NCI-H1092 treated with DMSO at 0.1 percent for 48 hours (cell line): ENCODE measurements around the gene PAX8.

Source experiments
- DNase-seq: peaks from one replicate; lab custom pipeline; 2025; lab: John Stamatoyannopoulos, UW

PAX8 gene

DNA sequence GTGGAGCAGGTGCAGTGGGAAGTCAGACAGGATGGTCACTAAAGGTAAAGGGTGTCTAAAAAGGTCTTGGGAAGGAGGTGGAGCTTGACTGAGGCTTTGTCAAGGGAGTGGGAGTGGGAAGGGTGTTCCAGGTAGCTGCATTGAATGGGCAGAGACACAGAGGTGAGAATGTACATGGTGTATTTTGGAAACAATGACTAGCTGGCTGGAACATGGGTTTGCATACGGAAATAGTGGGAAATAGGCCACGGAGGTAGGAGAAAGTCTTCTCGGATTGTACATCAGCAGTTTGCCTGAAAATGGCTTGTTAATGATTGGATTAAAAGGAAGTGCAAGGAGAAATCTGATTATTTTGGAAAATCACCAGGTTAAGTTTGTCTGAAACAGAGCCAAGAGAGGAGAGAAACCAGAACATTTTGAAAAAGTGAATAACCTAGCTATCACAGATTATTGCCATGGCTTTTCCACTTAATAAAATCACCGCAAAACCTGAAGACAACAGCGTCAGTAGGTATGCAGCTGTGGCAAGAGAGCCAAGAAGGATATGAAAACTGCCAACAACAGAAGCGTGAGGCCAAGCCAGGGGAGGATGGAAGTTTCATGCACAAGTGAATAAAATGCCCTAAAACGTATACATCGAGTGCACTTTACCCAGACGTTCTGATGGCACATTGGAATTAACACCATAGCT lies 13.9 kb downstream of the PAX8 start:
- DNase-seq, result no peak

DNA sequence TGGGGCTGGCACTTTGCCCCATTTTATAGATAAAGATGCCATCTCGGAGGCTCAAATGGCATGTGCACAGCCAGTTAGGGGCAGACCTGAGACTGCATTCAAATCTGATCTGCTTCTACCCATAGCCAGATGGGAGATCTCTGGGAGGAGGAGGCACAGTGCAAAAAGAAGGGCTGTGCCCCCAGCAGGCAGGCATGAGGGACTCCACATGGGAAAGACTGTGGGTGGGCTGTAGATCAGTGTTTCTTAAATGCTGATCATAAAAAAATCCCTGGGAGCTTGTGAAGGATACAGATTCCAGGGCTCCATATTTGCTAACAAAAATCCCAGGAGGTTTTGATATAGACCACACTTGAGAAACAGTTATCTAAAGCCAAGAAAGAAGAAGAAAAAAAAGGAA lies 15.2 kb downstream of the PAX8 start:
- DNase-seq, result no peak

DNA sequence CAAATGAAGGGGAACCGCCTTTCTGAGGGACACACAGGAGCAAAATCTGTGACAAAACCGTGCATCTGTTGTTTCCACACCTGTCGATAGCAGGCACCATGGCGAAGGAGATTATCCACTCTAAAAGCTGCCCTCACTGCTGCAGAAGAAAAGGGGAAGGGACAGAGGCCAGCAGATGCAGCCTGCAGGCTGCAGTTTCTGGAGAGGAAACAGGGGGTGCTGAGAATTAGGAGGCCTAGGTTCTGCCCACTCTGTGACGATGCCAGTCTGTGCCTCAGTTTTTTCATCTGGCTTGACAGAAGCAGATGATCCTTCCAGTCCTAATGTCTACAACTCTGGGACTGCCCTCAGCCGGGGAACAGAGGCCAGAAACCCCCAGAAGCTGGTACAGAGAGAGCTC lies 17.7 kb downstream of the PAX8 start:
- no peak for DNase-seq

DNA sequence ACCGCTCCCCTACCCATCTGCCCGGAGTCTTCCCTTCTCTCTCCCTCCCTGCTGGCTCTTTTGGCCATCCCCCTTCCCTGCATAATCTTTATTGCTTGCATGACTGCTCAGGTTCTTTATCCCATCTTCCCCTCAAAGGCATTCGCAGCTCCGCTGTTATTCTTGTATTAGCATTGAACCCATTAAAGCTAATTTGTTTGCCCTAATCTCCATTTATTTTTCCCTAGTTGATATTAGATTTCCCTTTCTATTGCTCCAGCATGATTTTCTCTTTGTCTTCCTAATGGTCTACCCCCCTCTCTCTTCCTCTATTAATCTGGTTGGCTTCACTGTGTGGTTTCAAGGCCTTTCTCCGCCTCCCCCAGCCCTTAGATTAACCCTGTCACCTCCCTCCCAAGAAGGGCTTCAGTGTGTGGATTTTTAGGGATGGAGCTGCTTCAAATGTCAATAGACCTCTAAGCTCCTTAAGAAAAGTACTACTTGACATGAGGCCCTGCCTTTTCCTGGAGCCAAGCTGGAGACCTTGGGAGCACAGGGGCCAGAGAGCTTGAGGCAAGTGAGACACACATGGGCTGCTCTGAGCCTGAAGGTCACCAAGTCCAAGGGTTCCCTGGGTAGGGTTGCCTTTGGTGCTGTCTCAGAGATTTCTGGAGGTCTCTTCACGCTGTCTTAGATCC lies 20.1 kb downstream of the PAX8 start:
- no peak for DNase-seq

DNA sequence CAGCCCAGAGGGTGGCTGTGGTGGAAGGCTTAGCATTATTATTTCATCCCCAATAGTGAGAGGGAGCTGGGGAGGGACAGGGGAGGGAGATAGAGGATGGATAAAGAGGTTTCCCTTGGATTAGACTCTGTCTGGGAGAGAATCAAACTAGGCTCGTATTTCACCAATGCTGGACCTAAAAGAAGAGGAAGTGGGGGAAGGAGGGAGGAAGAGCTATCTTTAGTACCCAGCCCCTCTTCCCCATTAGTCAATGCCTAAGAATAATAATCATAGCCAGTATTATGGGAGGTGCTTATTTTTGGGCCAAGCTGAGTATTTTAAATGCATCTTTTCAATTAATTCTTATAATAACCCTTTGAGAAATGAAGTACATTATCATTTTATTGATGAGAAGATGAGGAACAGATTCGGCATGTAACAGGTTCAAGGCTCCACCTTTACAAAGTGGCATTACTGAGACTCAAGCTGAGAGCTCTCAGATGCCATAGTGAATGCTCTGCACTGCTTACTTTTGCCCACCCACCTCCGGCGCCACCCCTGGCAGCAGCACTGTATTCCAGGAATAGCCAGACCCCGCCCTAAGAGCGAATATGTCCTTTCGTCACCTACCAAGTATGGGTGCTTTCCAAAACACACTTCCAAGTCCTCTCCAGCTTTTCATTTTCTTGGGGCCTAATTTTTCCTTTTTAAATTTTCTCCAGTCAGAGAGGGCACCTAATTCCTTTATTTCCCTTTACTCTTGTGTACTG lies 21.0 kb downstream of the PAX8 start:
- no peak for DNase-seq

DNA sequence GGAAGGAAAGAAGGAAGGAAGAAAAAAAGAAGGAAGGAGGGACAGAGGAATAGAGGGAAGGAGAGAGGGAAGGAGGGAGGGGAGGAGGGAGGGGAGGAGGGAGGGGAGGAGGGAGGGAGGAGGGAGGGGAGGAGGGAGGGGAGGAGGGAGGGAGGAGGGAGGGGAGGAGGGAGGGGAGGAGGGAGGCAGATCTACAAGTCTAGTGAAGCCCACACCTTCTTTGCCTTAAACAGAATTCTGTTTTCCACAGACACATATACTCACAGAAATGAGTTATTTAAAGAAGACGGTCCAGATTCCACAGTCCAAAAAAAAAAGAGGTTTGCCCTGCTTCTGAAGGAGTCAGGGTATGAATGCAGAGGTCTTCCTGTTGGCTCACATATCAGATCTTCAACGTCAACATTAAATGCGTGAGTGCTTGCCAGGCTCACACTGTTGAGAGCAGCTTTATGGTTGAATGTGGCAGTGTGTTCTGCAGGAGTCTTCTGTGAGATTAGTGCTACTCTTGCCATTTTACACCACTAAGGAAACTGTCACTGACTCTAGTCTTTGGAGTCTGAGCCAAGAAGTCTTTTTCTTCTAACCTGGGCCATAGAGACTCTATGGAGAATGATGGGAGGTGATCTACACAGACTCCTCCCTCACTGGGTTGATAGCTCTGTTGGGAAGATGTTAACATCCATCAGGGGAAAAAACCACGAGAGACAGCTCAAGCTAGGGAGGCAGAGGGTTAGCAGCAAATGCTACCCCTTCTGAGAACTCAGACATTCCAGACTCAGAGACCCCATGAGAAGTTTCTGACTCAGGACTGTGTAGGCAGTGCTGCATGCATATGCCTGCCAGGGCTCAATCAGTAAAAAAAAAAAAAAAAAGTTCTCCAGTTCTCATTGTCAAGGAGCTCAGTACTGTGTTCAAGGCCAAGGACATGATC lies 23.3 kb downstream of the PAX8 start:
- no peak for DNase-seq

DNA sequence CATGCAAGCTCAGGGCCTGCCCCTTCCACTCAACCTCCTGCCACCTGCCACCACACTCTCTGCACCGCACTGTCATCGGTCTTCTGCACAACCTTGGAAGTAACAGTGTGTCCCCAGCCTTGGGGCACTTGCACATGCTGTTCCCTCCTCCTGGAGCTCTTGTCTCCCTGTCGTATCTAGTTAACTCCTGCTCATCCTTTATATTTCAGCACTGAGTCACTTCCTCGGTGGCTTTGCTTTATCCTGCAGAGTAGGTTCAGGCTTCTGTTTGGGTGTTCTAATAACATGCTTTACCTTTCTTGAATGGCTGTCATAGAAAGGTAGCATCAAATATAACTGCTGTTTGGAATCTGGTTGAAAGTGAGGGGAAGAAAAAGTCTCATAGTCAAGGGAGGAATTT lies 25.3 kb downstream of the PAX8 start:
- DNase-seq, result no peak

DNA sequence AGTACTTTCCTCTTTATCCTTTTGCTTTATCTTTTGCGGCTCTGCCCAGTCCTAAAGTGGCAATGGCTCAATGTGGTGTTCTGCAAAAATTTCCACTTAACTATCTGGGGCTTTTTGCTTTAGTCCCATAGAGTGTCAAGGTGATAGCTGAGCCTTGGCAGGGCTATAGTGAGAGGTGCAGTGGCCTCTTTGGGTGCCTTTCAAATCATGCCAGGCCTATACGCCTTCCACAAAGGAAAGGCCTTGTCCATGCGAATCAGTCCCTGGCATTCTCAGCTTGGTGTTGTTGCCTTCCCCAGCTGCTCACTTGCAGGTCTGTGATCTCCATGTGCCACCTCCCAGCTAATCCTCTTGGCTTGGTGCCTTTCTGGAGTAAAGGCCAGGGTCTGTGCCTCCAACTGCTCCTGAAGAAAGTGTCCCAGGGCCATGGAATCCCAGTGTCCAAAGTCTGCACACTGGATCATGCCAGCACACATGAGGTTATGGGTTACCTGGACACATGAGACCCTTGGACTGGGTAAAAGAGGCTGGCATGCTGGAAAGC lies 26.6 kb downstream of the PAX8 start:
- DNase-seq, result no peak

DNA sequence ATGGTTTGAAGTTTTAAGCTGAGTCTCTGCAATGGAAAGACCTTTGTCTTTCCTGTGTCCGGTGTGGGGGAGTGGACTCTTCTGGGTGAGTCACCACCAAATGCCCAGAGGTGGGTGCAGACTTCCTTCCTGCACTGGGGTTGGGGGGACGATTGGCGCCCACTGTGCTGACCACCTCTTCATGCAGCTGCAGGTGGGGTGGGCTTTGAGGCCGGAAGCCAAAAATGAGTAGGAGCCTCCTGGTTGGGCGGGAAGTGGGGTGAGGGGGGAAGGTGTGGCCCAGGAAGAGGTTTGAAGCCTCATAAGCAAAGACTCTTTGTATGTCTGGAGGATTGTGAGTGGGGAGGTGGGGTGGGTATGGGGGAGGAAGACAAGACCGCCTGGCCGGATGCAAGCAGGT lies 27.6 kb downstream of the PAX8 start:
- DNase-seq, result no peak

DNA sequence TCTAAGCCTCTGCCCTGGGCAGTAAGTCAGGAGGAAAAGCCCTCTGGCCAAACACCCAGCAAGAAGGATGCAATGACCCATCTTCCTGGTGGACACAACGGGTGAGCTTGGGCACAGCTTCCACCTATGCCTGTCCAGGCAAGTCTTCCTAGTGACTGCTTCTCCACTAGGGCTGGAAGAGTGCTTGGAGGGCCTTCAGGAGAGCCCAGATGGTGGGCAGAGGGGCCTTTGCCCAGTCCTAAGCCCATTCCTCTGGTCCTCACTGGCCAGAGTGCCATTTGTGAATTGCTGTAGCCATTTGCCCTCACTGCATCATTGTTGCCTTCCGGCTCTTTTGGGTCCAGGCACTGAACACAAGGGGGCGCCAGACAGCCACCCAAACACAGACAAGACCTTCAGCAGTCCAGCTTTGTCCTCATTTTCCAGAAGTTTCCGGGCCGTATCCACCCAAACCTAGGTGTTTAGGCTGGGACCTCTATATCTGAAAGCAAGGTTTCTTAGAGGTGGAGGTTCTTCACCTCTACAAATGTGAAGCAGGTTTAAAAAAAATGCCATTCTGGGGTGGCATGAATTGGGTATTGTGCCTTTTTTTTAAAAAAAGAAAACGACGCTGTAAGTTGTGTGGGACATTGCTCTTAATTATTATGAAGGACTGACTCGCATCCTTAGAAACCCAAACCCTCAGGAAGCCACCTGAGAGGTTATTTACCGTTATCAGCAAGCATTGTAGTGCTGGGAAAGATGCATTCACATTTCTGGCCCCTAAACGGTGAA lies 29.5 kb downstream of the PAX8 start:
- peak; percentile 54 for DNase-seq

DNA sequence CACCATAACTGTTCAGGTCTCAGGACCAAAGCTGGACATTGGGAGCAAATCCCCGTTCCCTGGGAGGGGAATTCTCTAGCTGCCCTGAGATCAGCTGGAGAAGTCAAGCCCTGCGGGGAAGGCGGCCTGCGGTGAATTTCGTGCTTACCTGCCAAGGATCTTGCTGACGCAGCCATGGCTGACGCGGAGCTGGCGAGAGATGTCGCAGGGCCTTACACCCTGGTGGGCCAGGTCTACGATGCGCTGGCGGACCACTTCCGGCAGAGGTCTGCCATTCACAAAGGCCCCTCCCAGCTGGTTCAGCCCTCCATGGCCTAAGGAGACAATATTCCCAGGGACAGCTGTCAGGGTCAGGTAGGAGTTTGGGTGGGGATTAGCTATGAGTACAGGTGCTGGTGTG lies 32.1 kb downstream of the PAX8 start:
- no peak for DNase-seq

DNA sequence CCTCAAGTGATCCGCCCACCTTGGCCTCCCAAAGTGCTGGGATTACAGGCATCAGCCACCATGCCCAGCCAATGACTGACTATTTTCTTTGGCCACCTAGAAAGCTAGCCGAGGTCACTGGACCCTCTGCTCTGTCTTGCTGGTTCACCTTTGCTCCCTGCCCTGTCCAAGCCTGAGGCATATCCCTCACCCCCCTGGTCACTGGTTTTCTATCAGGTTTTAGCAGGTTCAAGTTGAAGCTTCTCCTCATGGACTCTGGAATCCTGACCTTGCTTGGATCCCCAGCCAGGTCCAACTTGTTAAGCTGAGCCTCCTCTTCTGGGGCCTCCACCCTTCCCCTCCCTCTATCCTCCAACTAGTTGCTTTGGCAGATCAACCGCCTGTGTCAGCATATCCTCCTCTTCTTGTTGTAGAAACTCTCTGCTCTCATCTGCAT lies 33.4 kb downstream of the PAX8 start:
- no peak for DNase-seq

DNA sequence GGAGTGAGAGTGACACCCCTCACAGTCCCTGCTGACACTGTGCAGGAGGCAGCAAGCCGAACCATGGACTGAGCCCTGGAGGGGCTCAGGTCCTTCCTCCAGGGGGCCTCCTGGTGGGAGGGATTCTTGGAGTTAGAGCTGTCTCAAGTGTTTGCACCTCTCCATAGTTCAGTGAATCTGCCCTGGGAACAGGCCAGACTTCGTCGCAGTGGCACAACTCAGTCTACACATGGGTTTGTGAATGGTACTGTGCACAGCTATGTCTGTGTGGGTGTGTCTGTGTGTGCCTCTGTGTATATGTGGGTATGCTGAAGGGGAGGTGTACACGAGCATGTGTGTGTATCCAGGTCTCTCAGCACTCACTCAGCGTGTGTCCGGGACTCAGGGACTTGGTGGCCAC lies 36.4 kb downstream of the PAX8 start:
- DNase-seq, result no peak

DNA sequence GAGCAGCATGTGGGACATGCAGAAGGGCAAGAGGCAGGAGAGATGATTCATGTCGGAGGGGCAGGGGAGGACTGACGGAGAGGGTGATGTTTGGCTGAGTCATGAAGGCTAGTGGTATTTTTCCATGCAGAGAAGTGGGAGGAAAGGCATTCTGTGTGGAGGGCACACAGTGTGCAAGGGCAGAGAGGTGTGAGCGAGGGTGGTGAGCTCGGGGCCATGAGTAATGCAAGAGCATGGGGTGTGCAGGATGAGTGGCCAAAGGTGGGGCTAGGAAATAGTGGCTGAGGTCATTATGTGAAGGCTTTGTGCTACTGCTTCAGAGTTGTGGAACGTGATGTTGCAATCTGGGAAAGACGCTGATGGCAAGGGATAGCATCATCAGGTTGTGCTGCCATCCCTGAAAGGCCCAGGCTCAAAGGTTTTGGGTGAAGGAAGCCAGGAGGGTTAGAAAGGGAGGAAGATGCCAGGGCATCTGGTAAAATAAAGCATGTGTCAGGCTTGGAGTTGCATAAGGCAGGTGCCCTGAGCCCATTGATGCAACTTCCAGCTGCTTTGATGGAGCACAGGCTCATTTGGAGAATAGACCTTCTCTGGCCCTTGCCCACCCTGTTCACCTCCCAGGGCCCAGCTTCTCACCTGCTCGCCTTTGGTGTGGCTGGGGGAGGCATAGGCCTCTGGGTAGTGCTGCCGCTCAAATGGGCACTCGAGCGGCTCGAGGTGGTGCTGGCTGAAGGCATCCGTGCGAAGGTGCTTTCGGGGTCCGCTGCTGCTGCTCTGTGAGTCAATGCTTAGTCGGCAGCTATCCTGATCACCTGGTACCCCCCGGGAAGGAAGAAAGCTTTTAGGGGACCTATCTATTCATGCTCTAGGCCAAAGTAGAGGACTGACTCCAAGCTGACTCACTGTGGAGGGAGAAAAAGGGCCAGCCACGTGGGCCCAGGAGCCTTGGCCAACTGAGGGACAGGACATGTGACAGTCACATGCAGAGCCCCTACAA lies 37.5 kb downstream of the PAX8 start:
- no peak for DNase-seq

DNA sequence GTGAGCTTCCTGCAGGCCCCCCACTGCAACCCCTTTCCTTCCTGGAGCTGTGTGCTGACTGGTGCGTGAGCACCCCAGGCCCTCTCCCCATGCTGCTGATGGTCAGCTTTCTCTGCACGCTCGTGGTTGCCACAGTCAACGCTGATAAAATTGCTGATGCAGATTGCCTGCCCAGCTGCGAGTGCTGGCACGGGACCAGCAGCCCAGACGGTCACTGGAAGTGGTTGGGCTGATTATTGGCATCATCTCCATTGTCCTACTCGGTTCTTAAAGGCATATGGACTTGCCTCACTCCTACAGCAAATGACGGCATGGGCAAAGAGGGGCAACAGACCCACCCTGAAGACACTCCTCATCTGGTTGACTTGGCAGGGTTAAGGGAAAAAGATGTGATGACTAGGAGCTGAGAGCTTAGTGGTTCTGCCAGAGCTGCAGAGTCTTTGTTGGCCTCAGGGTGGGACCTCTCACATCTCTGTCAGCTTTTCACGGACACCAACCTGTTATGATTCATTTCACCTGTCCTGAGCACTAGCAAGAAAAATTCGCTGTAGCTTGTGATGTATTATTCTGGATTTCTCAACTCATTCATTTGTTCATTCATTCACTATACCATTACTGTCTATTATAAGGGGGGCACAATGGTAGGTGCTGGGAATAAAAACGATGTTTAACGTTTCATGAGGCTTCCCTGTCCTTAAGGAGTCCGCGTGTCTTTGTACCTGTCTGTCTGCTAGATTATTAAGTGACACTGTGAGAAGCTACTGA lies 38.4 kb downstream of the PAX8 start:
- peak; percentile 79 for DNase-seq

DNA sequence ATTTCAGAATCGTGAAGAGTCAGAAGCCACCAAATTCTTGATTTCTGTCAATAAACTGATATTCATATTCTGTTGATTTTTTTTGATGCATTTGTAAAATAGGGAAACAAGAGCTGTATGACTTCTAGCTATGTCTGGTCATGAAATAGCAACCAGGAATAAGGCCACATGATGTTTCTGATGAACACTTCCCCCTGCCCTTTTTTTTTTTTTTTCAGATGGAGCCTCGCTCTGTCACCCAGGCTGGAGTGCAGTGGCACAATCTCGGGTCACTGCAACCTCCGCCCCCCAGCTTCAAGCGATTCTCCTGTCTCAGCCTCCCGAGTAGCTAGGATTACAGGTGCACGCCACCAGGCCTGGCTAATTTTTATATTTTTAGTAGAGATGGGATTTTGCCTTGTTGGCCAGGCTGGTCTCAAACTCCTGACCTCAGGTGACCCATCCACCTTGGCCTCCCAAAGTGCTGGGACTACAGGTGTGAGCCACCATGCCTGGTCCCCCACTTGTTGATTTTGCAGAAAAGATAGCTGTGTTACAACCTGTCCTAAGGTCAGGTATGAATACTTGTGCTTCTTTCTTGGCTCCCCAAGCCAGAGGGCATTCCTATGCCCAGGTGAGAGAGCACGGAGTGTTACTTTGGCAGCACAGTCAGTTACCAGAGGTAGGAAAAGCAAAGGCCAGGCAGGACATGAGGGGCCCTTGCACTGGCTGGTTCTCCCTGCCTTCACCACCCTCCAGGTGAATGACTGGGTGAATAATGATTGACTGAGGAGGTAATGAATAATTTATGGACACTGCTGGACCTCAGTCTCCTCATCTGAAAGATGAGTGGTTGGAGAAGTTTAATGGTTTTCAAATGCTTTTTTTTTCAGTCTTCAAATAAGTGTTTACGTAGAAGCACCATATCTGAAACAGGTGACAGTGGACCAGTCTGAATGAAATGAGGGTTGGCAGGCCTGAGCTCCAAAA lies 39.6 kb downstream of the PAX8 start:
- DNase-seq, result no peak

DNA sequence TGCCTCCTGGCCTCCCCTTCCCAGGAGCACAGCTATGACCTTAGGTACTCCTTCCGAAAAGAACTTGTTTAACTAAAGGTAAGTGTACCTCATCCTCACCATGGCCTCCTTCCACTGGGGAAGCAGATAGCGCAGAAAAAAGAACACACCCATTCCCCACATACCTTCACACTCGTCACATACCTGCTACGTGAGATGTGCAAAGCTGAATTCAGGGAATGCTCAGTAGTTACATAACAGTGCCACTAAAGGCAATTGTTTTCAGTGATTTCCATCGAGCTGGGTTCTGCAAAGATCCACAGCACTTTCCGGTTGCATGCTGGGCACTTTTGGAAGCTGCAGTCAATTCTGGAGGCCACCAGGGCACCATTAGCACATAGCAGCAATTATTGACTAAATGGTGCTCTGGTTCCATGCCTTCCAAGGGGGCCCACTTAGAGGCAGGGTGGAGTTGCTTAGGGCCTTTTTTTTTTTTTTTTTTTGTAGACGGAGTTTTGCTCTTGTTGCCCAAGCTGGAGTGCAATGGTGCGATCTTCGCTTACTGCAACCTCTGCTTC lies 41.0 kb downstream of the PAX8 start:
- no peak for DNase-seq
